HG03103 (cell line): ENCODE data around the gene CACNB1.
"Not testable (repeated sequence)": the region's sequence is repeated elsewhere in the genome, so short reads cannot be mapped to it uniquely, and the experiment has no call there.

Experiments
- ATAC-seq: cut with Tn5 transposase; IDR thresholded peaks from one replicate; pipeline ENCODE4 v1.9.1; 2021; ENCODE audit warnings: low read depth; ENCODE audit not compliant: unreplicated experiment

CACNB1 gene

GRCh38 chr17:39177256-39177655, 20.2 kb downstream of the CACNB1 start:
- ATAC-seq = no peak

- no peak for ATAC-seq
Observed at GRCh38 chr17:39175695-39176093, 21.8 kb downstream of the CACNB1 start.

GRCh38 chr17:39174920-39175694, 22.4 kb downstream of the CACNB1 start:
- ATAC-seq = no peak

- no peak for ATAC-seq
Observed at GRCh38 chr17:39173526-39174274, 23.8 kb downstream of the CACNB1 start.

GRCh38 chr17:39173080-39173479, 24.4 kb downstream of the CACNB1 start:
- no peak for ATAC-seq

- no peak for ATAC-seq
Observed at GRCh38 chr17:39171933-39172332, 25.5 kb downstream of the CACNB1 start.

GRCh38 chr17:39170558-39170957, 26.9 kb downstream of the CACNB1 start:
- no peak for ATAC-seq

GRCh38 chr17:39170109-39170508, 27.4 kb downstream of the CACNB1 start:
- no peak for ATAC-seq

- no peak for ATAC-seq
Observed at GRCh38 chr17:39169518-39169917, 28.0 kb downstream of the CACNB1 start.

GRCh38 chr17:39169101-39169500, 28.4 kb downstream of the CACNB1 start:
- no peak for ATAC-seq

GRCh38 chr17:39168503-39168902, 29.0 kb downstream of the CACNB1 start:
- not testable (repeated sequence) for ATAC-seq

GRCh38 chr17:39167476-39167875, 30.0 kb downstream of the CACNB1 start:
- ATAC-seq = no peak

GRCh38 chr17:39166437-39167335, 30.8 kb downstream of the CACNB1 start:
- no peak for ATAC-seq

- ATAC-seq = no peak
Observed at GRCh38 chr17:39165841-39166349, 31.6 kb downstream of the CACNB1 start, which contains the start of gene ARL5C. TSS of gene ARL5C (minus strand) at chr17:39166161. CDS start at chr17:39165760, 401 bp downstream.

- ATAC-seq = no peak
Observed at GRCh38 chr17:39165178-39165840, 32.2 kb downstream of the CACNB1 start.

GRCh38 chr17:39164675-39165143, 32.8 kb downstream of the CACNB1 start:
- no peak for ATAC-seq

- ATAC-seq = no peak
Observed at GRCh38 chr17:39161962-39162361, 35.5 kb downstream of the CACNB1 start.

GRCh38 chr17:39158623-39159022, 38.8 kb downstream of the CACNB1 start:
- ATAC-seq = no peak

GRCh38 chr17:39156491-39156890, 41.0 kb downstream of the CACNB1 start:
- no peak for ATAC-seq

- ATAC-seq = no peak
Observed at GRCh38 chr17:39155654-39156053, 41.8 kb downstream of the CACNB1 start.
